GM18951 (cell line): ENCODE results near the gene MYH8.

Source experiments
- POLR2A ChIP-seq: IDR thresholded peaks from 4 replicates; pipeline ENCODE4 v1.6.1; 2011; ENCODE audit warnings: mild to moderate bottlenecking; ENCODE audit not compliant: insufficient read length, insufficient read depth; ENCODE audit errors: extremely low read depth
- in situ Hi-C: fragments of 300-500 bp; cut with MboI; formaldehyde crosslinking; loops from one replicate; pipeline ENCODE4 v1.12.0; 2022; ENCODE audit warnings: low sequenced_read_pairs, mixed read lengths, inconsistent platforms; ENCODE audit not compliant: unreplicated experiment

The MYH8 gene

GRCh38 chr17:10368561-10368960, 53.2 kb downstream of the MYH8 start:
- no peak for TF ChIP-seq POLR2A
- in situ Hi-C loops = no loop called here

DNA sequence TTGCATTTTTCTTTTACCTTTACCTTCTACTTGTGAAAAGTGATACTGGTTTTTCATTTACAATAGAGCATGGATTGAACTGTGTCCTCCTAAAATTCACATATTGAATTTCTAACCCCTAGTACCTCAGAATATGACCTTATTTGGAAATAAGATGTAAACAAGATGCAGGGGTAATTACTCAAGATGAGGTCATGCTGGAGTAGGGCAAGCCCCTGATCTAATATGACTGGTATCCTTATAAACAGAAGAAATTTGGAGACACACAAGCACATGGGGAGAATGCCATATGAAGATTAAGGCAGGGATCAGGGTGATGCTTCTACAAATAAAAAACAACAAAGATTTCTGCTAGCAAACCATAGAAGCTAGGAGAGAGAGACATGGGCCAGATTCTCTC, 61.2 kb downstream of the MYH8 start:
- in situ Hi-C loops = no loop called here
- TF ChIP-seq POLR2A = no peak

DNA sequence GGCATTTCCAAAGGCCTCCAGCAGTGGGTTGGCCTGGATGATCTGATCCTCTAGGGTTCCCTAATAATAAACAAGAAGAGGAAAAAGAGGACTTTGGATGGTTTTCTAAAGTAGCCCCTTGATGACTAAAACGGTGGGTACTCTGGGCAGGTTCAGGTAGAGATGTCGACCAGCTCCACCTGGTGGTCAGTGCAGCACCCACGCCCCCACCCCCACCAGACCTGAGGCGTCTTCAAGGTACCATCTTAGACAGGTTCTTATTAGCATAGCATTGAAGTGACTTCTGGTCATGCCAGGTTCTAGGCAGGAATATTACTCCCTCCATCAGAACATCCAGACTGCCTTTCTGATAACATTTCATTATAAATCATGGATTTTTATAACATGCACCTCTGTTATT, 64.0 kb downstream of the MYH8 start:
- no peak for TF ChIP-seq POLR2A
- in situ Hi-C loops = no loop called here

- in situ Hi-C loops = no loop called here
- TF ChIP-seq POLR2A = no peak
Measured at GRCh38 chr17:10354651-10355050, 67.1 kb downstream of the MYH8 start.

- in situ Hi-C loops = no loop called here
- no peak for TF ChIP-seq POLR2A
Measured at GRCh38 chr17:10352893-10353292, 68.9 kb downstream of the MYH8 start.

- TF ChIP-seq POLR2A = no peak
- in situ Hi-C loops = no loop called here
Measured at GRCh38 chr17:10349403-10349802, 72.3 kb downstream of the MYH8 start.

DNA sequence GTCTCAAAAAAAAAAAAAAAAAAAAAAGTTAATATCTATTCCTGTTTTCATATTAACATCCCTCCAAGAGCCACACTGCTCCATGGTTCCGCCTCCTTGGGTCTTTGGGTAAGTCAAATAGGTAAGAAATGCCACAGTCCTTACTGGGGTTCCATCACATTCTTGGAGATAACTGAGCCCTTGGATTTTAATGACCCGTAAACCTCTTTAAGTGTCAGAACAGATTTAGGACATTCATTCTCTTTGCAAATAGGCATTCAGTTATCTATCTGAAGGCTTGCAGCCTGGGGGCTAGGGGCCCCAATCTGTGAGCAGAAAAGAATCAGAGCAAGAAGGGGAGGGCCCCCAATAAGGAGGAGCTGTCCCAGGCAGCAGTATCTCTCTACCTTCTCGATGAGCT, 76.9 kb downstream of the MYH8 start:
- no peak for TF ChIP-seq POLR2A
- in situ Hi-C loops = no loop called here
